SIG-M5 (cell line): ENCODE data around the gene COMMD3.
"Not testable (repeated sequence)": the region's sequence is repeated elsewhere in the genome, so short reads cannot be mapped to it uniquely, and the experiment has no call there.

Experiments
- DNase-seq: peaks from one replicate; lab custom pipeline; 2025; lab: John Stamatoyannopoulos, UW

The COMMD3 gene

DNA sequence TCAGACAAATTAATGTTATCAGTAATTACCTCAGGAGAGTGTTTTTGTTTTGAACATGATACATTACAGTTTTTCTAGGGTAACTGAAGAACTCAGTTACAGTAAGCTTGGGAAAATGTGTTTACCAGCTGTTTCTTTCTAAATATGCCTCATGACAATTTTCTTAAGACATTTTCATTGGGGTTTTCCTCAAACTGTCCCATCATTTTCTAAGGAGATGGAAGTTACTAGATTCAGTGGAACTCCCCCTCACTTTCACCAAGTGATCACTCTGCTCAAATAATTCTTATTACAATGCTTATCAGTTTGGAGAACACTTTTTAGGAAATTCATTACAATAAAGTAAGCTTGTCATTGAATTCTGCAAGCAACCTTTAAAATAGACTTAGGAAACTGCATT is 22.7 kb downstream of the COMMD3 start:
- DNase-seq: no peak

DNA sequence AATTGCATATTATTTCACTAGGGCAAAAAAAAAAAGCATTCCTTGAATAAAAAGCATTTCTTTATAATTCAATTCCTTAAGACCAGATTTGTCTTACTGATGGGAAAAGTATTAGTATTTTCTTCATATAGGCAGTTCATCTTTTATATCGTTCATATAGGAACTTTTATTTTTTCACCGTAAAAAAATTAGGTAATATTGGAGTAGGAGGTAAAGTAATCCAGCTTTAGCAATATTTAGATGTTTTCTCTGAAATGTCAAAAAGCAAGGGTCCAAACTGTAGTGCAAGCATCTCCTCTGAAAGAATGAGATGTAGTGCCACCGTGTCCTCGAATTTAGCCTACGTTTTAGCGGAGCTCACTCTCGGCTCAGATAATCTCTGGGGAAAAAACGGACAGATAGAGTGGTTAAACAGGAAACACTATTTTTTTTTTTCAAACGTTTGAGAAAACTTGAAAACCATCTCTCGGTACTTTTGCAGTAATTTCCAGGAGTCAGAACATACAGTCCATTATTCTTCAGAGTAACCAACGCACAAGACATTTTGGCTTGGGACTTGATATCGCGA is 23.7 kb downstream of the COMMD3 start:
- no peak for DNase-seq

DNA sequence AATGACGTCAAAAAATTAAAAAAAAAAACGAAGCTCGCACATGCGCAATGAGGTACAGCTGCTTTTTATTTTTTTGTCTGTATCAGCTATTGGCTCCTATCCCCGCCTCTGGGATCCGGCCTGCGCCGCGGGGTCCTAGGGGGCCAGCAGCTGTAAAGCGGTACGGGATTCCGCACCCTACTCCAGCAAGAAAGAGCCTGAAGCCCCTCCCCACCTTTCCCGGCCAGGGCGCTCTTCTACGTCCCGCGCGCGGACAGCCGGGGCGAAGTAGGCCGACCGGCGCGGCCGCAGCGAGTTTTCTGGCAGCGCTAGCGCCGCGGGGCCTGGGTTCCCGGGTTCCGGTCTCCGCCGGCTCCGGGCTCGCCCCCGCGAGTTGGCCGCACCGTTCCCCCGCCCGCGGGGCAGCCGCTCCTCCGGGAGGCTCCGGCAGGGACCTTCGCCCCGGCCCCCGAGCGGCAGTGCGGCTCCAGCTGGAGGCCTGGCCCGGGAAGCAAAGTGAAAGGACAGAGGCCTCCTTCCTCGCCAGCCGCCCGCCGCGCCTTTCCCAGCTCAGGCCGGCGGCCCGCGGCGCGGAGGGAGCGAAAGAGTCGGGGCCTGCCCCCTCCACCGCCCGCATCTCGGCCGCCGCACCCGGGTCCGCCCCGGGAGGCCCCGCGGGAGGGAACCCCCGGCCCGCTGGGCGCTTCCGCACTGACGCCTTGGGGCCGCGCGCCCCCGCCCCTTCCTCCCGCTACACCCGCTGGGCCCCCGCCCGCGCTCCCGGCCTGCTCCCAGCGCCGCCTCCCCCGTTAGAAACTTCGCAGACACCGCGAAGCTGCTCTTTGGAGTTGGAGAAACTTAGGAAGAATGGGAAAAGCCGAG is 24.4 kb downstream of the COMMD3 start:
- no peak for DNase-seq

DNA sequence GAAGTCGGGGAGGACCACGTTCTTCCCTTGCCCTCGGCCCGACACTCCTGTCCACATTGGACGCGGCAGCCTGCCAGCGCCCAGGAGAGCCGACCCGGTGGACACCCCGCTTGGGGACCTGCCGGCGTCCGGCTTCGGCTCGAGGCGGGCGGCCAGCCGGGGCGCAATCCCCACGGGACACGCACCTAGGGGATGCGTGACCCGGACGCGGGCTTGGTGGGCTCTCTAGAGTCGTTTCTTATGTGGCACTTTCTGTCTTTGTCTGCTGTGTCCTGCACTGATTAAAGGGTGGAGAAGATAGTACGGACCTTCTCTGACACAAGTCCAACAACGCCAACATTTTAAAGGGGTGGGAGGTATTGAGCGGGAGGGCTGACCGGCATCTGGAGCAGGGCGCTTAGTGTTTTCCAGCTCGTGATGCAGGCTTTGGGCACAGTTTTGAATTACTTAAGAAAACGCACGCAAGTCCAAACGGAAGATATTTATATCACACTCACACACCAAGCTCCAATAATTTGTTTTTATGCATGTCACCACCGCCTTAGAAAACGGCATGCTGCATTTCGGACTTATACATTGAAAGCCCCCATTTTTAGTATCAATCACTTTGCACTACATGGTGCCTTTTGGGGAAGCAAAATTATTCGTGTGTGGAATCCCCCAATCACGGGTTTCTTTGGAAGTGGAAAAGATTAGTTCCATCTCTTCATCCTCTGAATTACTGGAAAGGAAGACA is 25.2 kb downstream of the COMMD3 start:
- DNase-seq: no peak

DNA sequence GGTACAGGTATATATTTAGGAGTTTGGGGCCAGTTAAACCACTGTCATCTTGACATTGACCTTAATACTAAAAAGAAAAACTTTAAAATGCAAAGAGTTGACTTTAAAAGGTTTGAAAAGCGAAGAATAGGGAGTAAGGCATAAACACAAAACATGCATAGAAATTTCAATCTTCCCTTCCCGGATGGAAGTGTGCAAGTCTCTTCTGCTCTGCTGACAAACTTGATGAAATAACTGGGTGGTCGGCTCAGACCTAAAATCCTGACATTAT is 25.7 kb downstream of the COMMD3 start:
- no peak for DNase-seq

DNA sequence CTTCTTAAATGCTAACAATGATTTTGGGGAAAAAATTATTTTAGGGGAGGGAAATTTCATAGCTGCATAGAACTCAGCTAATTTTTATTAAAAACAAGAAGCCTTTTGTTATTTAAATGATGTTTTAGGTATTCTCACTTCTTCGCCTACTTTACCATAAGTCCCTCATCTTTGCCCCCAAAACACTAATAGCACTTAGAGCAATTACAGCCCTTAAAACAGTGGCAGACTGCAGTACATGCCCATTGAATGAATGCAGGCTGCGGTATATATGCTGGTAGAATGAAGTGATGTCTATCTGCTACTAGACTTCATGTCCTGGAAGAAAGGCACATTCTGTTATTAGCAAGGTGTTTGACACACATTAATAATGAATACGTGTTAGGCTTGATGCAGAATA is 26.2 kb downstream of the COMMD3 start:
- no peak for DNase-seq

DNA sequence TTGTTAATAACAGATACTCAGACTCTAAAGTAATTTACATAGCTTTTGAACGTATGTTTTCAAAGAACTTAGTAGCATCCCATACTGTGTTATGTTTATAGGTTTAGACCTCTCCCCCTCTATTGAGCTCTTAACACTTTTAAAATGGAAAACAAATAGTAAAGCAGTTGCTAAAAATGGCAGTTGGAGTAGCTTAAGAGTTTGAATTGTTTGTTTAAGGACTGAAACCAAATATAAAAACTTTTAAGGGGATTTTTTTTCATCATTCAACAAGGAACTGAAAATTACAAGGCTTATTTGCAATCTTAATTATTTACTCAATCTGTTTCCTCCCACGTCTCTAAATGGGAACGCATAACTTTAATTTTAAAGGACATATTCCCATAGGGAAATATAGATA is 27.5 kb downstream of the COMMD3 start:
- DNase-seq: no peak

DNA sequence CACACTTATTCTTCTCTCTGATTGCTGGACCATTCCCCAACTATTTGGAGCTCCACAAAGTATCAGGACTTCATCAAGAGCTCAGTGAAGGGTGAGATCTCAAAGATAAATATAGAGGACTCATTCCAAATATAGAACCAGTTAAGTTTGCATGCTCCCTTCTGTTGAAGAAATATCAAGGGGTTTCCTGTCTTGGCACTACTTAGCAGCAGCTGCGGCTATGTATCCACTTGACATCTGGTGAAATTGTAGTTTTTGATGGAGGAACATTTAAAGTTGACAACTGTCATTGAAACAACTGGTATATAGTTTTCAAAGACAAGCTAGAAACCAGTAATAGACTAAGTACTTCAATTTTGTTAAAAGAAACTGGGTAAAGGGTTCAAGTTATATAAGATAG is 28.1 kb downstream of the COMMD3 start:
- no peak for DNase-seq

DNA sequence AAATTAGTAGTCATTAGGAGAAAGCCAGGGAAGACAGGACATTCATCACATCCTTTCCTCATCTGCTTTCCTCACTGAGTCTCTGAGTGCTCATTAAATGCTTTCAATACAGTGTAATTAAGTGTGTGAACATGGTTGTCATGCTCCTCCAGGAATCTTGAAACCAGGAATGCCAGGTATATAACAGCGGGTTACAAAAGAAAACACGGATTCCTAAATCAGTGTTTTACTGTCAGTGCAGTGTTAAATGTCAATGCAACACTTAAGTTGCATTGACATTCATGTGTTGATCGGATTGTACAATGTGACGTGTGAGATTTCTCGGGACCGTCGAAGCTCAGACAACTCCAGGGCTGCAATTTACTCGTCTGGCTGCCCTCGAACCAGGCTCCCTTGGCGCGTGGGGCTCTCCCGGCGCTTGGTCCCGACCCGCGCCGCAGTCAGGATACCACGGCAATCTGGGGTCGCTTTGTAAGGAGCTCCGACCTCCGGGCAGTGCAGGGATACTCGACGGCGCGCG is 28.7 kb downstream of the COMMD3 start:
- DNase-seq: no peak

DNA sequence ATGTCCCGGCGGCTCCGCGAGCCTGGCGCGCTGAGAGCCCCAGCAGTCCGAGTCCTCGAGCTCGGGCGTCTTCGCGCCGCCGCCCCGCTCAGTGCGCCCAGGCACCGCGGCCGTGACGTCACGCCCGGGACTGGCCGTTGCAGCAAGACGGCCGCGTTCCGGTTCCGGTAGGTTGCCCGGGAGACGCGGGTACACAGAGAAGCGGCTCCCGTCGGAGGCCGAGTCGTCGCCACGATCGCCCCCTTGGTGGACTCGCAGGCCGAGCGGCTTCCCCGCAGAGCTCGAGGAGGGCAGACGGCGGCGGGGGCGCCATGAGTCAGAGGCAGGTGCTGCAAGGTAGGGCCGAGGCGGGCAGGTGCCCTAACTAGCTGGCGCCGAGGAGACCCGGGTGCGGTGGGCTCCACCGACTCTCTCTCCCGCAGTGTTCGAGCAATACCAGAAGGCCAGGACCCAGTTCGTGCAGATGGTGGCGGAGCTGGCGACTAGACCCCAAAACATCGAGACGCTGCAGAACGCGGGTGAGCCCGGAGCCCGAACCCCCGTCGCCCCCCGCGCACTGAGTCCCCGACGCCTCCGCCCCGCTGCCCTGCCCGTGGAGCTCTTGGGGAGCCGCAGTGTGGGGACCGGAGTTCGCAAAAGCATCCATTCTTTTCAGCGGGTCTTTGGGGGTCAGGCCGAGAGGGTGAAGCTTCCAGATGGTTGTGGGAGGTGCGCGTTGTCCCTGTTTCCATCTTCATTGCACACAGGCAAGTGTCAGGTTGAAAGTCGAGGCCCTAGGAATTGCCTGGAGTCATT is 29.3 kb downstream of the COMMD3 start, which contains the start of gene SPAG6:
SPAG6 (plus strand) TSS at position 196 of the 795 bp plus-strand sequence; CDS start at position 312, 116 bp downstream.
- no peak for DNase-seq

DNA sequence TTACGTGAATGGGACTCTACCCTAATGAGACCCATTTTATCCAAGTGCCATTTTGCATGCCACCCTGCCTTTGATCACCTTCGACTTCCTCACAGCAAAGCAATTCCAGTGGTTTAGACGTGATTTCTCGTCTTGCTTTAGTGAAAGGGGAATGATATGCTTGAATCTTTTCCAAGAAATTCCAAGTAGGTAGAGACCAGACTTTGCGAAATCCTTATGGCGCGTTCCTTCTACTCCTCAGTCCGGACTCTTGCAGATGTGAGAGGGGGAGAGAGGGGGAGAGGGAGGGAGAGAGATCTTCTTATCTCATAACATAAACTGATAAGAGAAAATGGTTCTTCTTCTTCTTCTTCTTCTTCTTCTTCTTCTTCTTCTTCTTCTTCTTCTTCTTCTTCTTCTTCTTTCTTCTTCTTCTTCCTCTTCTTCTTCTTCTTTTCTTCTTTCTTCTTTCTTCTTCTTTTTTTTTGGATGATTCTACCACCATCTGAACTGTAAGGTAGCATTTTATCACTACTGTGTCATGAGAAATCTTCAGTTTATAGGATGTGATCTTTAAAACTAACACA is 30.0 kb downstream of the COMMD3 start:
- DNase-seq: no peak

DNA sequence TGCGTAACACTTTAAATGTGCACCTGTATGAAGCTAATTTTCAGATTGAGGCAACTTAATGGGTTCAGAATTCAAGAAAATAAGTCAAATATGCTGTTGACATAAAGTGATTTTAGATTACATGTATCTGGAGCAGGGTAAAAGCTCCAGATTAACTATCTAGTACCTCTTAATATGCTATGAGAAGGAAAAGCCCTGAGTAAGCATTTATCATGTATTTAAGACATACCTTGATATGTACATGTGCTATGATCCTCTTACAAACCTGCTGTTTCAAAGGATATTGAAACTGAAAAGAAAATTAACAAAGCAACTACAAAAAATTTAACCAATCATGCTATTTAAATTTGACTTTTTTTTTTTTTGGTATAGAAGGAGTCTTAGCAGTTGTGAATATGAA is 33.6 kb downstream of the COMMD3 start:
- no peak for DNase-seq

DNA sequence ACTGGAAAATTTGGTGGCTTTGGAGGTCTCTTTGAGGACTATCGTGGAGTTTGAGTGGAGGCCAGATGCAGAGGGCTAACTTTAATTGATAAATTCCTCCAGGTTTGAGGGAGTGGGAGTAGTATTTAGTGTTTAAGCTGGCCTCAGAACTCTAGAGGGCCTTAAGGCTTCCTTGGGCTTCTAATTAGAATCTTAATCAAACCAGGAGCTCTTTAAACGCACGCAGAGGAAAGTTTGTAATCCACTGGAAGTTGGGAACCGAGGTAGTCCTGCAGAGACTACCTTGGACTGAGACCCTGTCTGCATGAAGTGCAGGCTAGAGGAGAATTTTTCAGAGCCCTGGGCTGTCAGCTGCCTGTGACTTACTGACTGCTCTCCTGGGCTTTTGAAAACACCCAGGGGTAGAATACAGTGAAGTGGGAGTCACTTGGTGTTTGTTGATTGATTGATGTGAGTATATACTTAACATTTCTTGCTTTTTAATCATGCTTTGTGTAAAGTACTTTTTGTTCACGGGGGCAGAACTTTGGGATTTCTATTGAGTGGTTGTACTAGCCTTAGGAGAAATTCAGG is 35.0 kb downstream of the COMMD3 start:
- no peak for DNase-seq

DNA sequence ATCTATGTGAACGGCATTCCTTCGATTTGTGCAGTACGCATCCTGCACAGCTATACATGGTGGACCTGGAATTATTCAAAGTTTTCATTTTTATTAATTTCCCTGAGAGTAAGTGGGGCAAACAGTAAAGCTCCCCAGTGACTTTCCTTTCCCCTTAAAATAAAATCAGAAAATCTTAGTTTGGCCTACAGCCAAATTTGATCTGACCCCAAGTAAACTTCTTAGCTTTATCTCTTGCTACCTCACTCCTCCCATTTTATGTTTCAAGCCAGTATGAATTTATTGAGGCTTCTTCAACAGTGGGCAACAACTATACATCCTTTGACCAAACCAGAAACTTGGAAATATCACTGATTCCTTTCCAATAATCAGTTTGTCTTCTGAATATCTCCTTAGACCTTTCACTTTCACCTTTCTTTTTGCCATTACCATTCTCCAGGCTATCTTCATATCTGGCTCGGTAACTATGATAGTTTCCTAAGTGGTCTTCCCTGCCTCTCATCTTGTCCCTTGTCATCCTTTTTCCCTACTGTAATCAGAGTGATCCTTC is 40.2 kb downstream of the COMMD3 start:
- no peak for DNase-seq

DNA sequence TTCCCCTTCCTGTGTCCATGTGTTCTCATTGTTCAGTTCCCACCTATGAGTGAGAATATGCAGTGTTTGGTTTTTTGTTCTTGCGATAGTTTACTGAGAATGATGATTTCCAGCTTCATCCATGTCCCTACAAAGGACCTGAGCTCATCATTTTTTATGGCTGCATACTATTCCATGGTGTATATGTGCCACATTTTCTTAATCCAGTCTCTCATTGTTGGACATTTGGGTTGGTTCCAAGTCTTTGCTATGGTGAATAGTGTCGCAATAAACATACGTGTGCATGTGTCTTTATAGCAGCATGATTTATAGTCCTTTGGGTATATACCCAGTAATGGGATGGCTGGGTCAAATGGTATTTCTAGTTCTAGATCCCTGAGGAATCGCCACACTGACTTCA is 41.6 kb downstream of the COMMD3 start:
- DNase-seq: not testable (repeated sequence)

DNA sequence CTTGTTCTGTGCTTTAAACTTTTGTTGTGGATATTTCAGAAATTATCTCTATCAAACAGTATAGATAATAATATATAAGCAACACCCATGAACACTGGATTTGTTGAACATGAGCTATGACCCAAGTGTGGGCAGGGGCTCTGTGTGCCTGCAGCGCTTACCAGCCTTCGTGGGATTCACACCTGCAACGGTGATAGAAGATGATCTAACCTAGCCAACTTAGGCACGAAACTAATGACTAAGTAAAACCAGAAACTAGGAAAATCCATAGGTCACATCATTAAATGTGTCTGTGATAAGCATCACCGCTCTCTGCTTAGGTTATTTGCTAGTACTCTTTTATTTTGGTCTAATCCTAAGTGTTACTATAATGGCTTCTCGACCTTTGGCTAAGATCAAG is 47.1 kb downstream of the COMMD3 start:
- no peak for DNase-seq

DNA sequence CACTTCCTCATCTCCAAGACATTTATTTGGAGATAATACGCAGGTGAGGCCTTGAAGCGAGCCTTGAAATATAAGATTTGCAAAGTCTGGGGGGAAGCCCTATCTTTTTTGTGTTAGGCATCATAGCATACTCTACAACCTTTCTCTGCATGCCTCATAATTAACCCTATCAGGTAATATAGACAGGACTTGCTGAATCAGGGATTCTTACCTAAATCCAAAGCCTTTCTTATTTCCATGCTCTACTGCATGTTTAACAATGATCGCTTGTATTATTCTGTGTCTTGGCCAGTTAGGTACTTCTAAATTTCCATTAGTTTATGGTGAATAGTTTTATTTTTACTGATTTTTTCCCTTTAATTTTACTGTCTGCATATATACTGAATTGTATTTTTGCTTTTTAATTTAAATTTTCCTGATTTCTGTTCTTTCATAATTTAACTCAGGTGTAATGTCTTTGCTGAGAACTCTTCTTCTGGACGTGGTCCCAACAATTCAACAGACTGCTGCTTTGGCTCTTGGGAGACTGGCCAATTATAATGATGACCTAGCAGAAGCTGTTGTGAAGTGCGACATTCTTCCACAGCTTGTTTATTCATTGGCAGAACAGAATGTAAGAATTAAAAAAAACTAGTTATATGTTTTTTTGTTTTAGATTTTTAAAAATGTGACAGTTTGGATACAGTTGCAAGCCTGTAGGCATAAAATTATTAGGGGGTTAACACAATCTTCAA is 48.4 kb downstream of the COMMD3 start:
- DNase-seq: no peak

DNA sequence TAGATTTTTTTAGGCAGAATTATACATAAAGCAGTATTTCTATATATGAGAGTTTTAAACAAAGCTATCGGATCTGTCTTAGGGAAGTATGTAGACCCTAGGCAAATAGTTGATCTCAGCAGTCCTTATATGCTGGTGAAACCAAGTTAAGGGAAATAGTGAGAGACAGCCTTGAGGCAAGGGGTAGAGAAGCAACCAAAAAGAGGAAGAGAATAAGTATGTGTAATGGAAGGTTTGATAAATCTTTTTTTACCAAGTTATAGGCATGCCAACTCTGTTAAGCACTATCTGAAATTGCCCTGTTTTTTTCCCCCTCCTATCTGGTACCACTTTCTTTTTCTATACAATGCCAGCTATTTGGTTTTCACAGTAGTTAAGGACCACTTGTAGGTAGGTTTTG is 49.0 kb downstream of the COMMD3 start:
- DNase-seq: no peak

DNA sequence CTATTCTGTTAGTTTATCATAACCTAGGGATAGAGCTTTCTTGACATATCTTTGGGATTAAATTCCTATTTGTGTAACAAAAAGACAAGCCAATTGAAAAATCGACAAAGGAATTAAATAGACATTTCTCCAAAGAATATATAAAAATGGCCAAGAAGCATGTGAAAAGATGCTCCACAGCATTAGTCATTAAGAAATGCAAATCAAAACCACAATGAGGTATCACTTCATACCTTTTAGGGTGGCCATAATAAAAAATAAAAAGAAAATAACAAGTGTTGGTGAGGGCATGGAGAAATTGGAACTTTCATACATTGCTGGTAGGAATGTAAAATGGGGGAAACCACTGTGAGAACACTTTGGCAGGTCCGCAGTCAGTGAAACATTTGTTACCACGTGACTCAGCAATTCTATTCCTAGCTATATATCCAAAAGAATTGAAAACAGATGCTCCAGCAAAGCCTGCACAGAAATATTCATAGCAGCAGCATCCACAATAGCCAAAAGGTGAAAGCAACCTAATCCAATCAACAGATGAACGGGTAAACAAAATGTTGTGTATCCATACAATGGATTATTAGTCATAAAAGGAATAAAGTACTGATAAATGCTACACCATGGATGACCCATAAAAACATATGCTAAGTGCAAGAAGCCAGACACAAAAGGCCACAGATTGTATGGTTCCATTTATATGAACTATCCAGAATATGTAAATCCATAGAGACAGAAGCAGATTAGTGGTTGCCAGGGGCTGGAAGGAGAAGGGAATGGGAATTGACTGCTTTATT is 49.7 kb downstream of the COMMD3 start:
- DNase-seq: no peak

DNA sequence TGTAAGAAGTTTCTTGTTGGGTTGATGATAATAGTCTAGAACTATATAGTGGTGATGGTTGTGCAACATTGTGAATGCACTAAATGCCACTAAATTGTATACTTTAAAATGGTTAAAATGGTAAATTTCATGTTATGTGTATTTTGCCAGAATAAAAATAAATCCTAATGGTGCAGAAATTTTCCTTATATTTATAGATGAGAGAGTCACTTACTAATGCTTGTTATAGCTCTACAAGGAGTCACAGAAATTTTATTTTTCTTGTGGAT is 50.2 kb downstream of the COMMD3 start:
- no peak for DNase-seq
